Suprapubic skin (tissue), 3 donors: Measurements from ENCODE around the gene DDIAS.

Experiments
- CTCF ChIP-seq, 2 donors: fragments of 200-600 bp in 1 of 2; fragments of 450-650 bp in 1 of 2; sonication (generic) in 1 of 2; IDR thresholded peaks; one replicate each; pipeline ENCODE4 v1.5.1; 2016 to 2019; ENCODE audit warnings: antibody characterized with exemption in 2 of 2, mild to moderate bottlenecking in 1 of 2, moderate library complexity in 1 of 2
- EP300 ChIP-seq: sonication (generic); formaldehyde crosslinking; IDR thresholded peaks from one replicate; pipeline ENCODE4 v1.6.1; 2017; ENCODE audit warnings: antibody characterized with exemption

- TF ChIP-seq CTCF (IDR thresholded peaks at IDR 0.05) (no peak), EP300 (no peak)
Measured at GRCh38 chr11:82872377-82873150, 29.0 kb upstream of the DDIAS start.
